ENCODE measurements around the gene CASQ1.

Gene CASQ1

GRCh38 chr1:160169553-160170399 lies 20.6 kb upstream of the CASQ1 start:
- DNase-seq, result no peak

GRCh38 chr1:160171354-160171753 lies 19.0 kb upstream of the CASQ1 start:
- DNase-seq, result no peak

DNA sequence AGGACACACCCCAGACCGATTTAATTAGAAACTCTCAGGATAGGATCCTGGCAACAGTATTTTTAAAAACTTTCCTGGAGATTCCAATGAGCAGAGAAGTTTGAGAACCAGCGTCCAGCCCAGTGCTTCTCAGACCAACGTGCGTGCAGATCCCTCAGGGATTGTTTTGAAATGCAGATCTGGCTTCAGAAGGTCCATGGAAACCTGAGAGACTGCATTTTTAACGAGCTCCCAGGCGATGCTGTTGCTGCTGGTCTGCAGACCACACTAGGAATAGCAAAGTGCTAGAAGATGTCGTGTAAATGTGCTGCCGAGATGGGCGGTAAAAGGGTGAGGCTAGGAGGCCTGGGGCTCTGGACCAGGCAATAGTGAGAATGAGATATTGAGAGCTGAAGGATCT lies 18.4 kb upstream of the CASQ1 start:
- no peak for DNase-seq

- no peak for DNase-seq
Measured at GRCh38 chr1:160177231-160177630, 13.1 kb upstream of the CASQ1 start.

GRCh38 chr1:160177667-160178066 lies 12.7 kb upstream of the CASQ1 start:
- no peak for DNase-seq

DNA sequence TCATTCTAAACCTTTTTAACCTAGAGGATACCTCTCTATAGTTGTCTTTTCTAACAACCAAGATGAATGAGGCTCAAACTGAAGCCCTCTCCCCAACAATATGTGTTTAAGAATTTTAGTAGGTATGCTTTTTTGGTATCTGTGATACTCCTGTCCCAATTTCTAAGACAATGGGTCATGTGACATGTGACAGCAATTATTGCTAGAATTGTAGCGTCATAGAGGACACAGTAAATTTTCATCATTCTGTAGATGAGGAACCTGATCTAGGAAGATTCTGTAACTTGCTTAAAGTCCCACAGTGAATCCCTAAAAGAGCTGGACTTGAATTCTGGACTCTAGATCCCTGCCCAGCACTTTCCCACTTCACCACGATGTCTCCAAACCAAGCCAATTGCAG lies 11.6 kb upstream of the CASQ1 start:
- no peak for DNase-seq

DNA sequence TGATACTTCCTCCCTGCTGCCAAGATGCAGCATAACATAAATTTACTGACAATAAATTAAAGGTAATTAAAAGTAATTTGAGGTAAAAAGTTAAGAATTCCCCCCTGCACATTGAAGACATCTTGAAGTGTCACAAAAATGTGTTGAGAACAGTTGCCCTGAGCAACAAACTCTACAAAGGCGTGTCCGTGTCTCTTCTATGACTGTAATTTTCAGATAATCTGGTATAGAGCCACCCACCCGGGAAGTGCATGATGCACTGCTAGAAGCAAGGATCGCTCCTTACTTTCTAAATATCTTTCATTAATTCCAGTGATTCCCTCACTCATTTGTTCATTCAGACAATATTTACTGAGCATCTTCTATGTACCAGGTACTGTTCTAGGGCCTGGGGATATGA lies 11.0 kb upstream of the CASQ1 start:
- DNase-seq, result peak; percentile 48

DNA sequence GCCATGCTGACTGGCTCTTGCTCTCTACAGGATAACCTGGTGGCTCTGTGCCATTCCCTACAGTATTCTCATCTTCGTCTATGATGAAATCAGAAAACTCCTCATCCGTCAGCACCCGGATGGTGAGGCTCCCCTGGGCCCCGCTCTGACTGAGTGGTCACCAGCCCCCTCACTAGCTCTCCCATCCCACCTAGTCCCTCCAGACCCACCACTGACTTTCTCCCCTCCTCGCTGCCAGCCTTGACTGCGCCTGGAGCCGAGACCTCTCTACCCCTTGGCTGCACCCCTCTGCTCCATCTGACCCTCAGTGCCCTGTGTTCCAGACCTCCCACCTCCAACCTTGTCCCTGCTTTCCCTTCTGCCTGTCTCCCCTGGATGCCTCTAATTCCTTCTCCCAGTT lies 4.1 kb upstream of the CASQ1 start:
- DNase-seq, result no peak

DNA sequence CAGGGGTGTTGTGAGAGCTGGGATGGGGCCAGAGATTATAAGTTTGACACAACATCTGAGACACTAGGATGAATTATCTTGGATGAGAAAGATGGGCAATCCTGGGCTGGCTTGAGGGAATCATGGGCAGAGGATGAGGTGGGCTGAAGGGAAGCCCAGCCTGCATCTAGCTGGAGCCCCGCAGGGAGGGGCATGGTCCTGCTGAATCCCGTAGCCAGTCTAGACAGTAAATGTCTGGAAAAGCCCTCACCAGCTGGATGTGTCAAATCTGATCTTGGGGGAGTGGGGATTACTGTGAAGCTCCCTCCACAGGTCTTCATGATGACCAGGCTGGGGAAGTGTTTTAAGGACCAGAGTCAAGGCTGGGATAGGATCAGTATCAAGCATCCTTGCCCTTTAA lies 3.6 kb upstream of the CASQ1 start:
- no peak for DNase-seq

DNA sequence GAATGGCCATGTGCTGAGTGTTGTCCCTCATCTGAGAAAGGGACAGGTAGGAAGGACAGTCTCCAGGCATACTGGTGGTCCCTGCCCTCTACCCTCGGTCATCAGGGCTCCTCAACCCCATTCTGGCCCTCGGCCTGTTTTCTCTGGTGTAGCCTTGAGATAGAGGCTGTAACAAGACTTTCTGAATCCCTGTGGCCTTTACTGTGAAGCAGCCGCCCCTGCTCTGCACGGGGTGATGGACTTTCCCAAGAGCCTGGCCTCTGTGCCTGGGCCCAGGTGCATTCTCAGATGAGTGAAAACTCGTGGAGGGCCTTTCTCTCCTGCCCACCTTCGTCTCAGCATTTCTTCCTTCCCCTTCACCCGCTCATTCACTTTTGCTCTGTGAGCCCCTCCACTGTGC lies 3.0 kb upstream of the CASQ1 start:
- no peak for DNase-seq

- no peak for DNase-seq
Measured at GRCh38 chr1:160188341-160188740, 2.0 kb upstream of the CASQ1 start.

GRCh38 chr1:160191756-160192155 lies 1.4 kb downstream of the CASQ1 start:
- no peak for DNase-seq

DNA sequence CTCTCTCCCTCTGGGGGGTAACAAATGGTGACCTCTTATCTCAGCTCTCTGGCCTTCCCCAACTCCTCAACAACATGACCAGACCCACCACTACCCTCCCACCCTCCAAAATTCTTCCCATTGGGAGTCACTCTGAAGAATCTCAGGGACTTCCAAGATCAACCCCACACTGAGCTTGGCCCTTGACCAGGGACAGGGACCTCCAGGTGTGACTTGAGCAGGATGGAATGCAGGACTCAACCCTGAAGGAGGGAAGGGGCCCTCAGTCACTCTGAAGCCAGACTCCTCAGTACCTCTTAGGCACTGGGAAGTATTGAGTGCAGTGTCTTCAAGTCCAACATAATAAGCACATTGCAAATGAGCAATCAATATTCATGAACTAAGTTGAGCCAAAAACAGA lies 1.9 kb downstream of the CASQ1 start:
- no peak for DNase-seq

- DNase-seq, result peak; percentile 82
Measured at GRCh38 chr1:160193091-160193819, 2.9 kb downstream of the CASQ1 start.

- no peak for DNase-seq
Measured at GRCh38 chr1:160193832-160194736, 3.7 kb downstream of the CASQ1 start.

DNA sequence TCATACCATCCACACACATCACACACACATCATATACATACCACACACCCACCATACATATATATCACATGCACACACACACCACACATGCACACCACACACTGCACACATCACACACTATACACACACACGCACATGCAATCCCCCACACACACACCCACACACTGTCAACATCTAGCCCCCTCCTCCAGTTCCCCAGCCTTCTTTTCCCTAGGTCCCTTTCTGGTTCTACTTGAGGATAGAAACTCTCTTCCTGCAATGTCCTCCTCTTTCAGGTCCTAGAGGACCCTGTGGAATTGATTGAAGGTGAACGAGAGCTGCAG lies 4.3 kb downstream of the CASQ1 start:
- no peak for DNase-seq

- DNase-seq, result no peak
Measured at GRCh38 chr1:160196143-160196542, 5.8 kb downstream of the CASQ1 start.

- no peak for DNase-seq
Measured at GRCh38 chr1:160197231-160197630, 6.9 kb downstream of the CASQ1 start.

DNA sequence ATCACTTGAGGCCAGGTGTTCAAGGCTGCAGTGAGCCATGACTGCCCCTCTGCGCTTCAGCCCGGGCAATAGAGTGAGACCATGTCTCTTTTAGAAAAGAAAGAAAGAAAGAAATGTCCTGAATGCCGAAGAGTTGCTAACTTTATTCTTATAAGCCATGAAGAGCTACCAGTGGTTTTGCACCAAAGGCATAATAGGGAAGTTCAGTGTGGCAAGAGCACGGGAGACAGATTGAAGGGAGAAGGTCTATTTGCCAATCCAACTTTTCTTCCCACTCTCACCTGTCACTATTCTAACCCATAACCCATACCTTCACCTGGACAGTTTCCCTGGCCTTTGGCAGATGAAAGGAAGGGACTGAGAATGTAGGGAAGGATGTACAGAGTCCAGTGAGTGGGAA lies 10.4 kb downstream of the CASQ1 start:
- DNase-seq, result no peak

- no peak for DNase-seq
Measured at GRCh38 chr1:160204526-160205241, 14.3 kb downstream of the CASQ1 start.

GRCh38 chr1:160205242-160206035 lies 15.1 kb downstream of the CASQ1 start, which contains the start of gene PEA15:
Gene PEA15 (plus strand): TSS chr1:160205384. CDS start chr1:160211545, 6,161 bp downstream.
- DNase-seq, result peak; percentile 43

GRCh38 chr1:160206036-160206389 lies 15.6 kb downstream of the CASQ1 start:
- DNase-seq, result peak; percentile 39

All from hematopoietic multipotent progenitor cell treated with erythropoietin and hydrocortisone succinate and interleukin-3 and kit ligand, for 8 days (in vitro differentiated cells).